H9 (cell line): ENCODE data around the gene SPRR5. TPM values are rescaled to one million over a fixed set of nuclear protein-coding genes. Genes with fewer than 3 reads are reported as not detected.

Source experiments
- DNase-seq: peaks from one replicate; pipeline ENCODE4 v3.0.0-alpha.2; 2017
- H2AFZ ChIP-seq: one replicate; pipeline ENCODE4 v1.6.1; 2013; ENCODE audit warnings: mild to moderate bottlenecking, low read length, control low read depth, moderate library complexity
- H2AK5ac ChIP-seq: 2 replicates; pipeline ENCODE4 v1.6.1; 2013; ENCODE audit warnings: low read length, control low read depth, mixed read lengths; ENCODE audit not compliant: insufficient read length
- H2BK120ac ChIP-seq: one replicate; pipeline ENCODE4 v1.6.1; 2013; ENCODE audit warnings: low read depth, mild to moderate bottlenecking, low read length, control low read depth, inconsistent platforms; ENCODE audit not compliant: poor library complexity, severe bottlenecking
- H2BK12ac ChIP-seq: 2 replicates; pipeline ENCODE4 v1.6.1; 2013; ENCODE audit warnings: low read length, control low read depth, mixed read lengths, low read depth; ENCODE audit not compliant: insufficient read length
- H2BK15ac ChIP-seq: 2 replicates; pipeline ENCODE4 v1.6.1; 2013; ENCODE audit warnings: low read depth, low read length, control low read depth
- H2BK20ac ChIP-seq: one replicate; pipeline ENCODE4 v1.6.1; 2013; ENCODE audit warnings: low read depth, mild to moderate bottlenecking, low read length, control low read depth, inconsistent platforms; ENCODE audit not compliant: poor library complexity, severe bottlenecking
- H2BK5ac ChIP-seq: 2 replicates; pipeline ENCODE4 v1.6.1; 2013; ENCODE audit warnings: low read length, control low read depth, mixed read lengths; ENCODE audit not compliant: insufficient read length
- H3K14ac ChIP-seq: 2 replicates; pipeline ENCODE4 v1.6.1; 2013; ENCODE audit warnings: low read length, control low read depth; ENCODE audit not compliant: insufficient read depth
- H3K18ac ChIP-seq: 2 replicates; pipeline ENCODE4 v1.6.1; 2013; ENCODE audit warnings: low read depth, mild to moderate bottlenecking, mixed read lengths, low read length, control low read depth; ENCODE audit not compliant: insufficient read length
- H3K23ac ChIP-seq: 2 replicates; pipeline ENCODE4 v1.6.1; 2013; ENCODE audit warnings: low read length, control low read depth, mixed read lengths, low read depth; ENCODE audit not compliant: insufficient read length
- H3K23me2 ChIP-seq: 2 replicates; pipeline ENCODE4 v1.6.1; 2013; ENCODE audit warnings: low read depth, mild to moderate bottlenecking, mixed read lengths, low read length, control low read depth; ENCODE audit not compliant: insufficient read length, poor library complexity, severe bottlenecking
- H3K27ac ChIP-seq: 2 replicates; pipeline ENCODE4 v1.5.1; 2013; ENCODE audit warnings: low read length, control low read depth, mixed read lengths, low read depth; ENCODE audit not compliant: insufficient read length
- H3K27me3 ChIP-seq: 2 replicates; pipeline ENCODE4 v1.6.1; 2013; ENCODE audit warnings: low read length, control low read depth, inconsistent platforms; ENCODE audit not compliant: insufficient read depth
- H3K4ac ChIP-seq: 2 replicates; pipeline ENCODE4 v1.6.1; 2013; ENCODE audit warnings: low read depth, mild to moderate bottlenecking, control low read depth, inconsistent platforms, low read length, moderate library complexity
- H3K4me1 ChIP-seq: 2 replicates; pipeline ENCODE4 v1.6.1; 2013; ENCODE audit warnings: low read length, control low read depth, inconsistent platforms; ENCODE audit not compliant: insufficient read depth
- H3K4me2 ChIP-seq: 2 replicates; pipeline ENCODE4 v1.6.1; 2013; ENCODE audit warnings: low read length, control low read depth, mixed read lengths; ENCODE audit not compliant: insufficient read length, insufficient read depth
- H3K56ac ChIP-seq: 2 replicates; pipeline ENCODE4 v1.6.1; 2013; ENCODE audit warnings: low read depth, mild to moderate bottlenecking, mixed read lengths, low read length, control low read depth; ENCODE audit not compliant: insufficient read length
- H3K79me1 ChIP-seq: 2 replicates; pipeline ENCODE4 v1.6.1; 2013; ENCODE audit warnings: low read depth, mild to moderate bottlenecking, moderate library complexity, low read length, control low read depth, inconsistent platforms; ENCODE audit not compliant: insufficient read depth, poor library complexity, severe bottlenecking
- H3K79me2 ChIP-seq: 2 replicates; pipeline ENCODE4 v1.6.1; 2013; ENCODE audit warnings: low read length, control low read depth, inconsistent platforms; ENCODE audit not compliant: insufficient read depth
- H3K9ac ChIP-seq: 2 replicates; pipeline ENCODE4 v1.6.1; 2013; ENCODE audit warnings: low read length, control low read depth, mixed read lengths; ENCODE audit not compliant: insufficient read length; ENCODE audit errors: extremely low read depth
- H3K9me3 ChIP-seq: one replicate; pipeline ENCODE4 v1.6.1; 2013; ENCODE audit warnings: low read depth, low read length, inconsistent platforms; ENCODE audit not compliant: control insufficient read depth
- H3T11ph ChIP-seq: one replicate; pipeline ENCODE4 v1.6.1; 2013; ENCODE audit warnings: mild to moderate bottlenecking, low read length, control low read depth, inconsistent platforms
- H4K20me1 ChIP-seq: one replicate; pipeline ENCODE4 v1.6.1; 2013; ENCODE audit not compliant: control insufficient read depth, insufficient read length, insufficient read depth
- H4K5ac ChIP-seq: 2 replicates; pipeline ENCODE4 v1.6.1; 2013; ENCODE audit warnings: low read depth, mild to moderate bottlenecking, mixed read lengths, low read length, control low read depth; ENCODE audit not compliant: insufficient read length
- H4K8ac ChIP-seq: replicated peaks from 2 replicates; pipeline ENCODE4 v1.6.1; 2013; ENCODE audit warnings: low read length, control low read depth, mixed read lengths, low read depth; ENCODE audit not compliant: insufficient read length
- H4K91ac ChIP-seq: 2 replicates; pipeline ENCODE4 v1.6.1; 2013; ENCODE audit warnings: low read depth, mild to moderate bottlenecking, moderate library complexity, mixed read lengths, low read length, control low read depth; ENCODE audit not compliant: insufficient read length
- H3K27ac Mint-ChIP-seq, 3 experiments: 2 replicates in 2 of 3; 3 replicates in 1 of 3; pipeline ENCODE4 v1.8.0; 2020 to 2021; ENCODE audit warnings: mixed read lengths in 3 of 3, mild to moderate bottlenecking in 1 of 3, moderate library complexity in 1 of 3
- H3K27me3 Mint-ChIP-seq: 2 replicates; pipeline ENCODE4 v1.8.0; 2021; ENCODE audit warnings: low read depth, mild to moderate bottlenecking, moderate library complexity, mixed read lengths
- H3K36me3 Mint-ChIP-seq, 3 experiments: 2 replicates in 2 of 3; 3 replicates in 1 of 3; pipeline ENCODE4 v1.8.0; 2020 to 2021; ENCODE audit warnings: low read depth in 3 of 3, mixed read lengths in 3 of 3; ENCODE audit not compliant: insufficient read depth in 1 of 3
- H3K4me1 Mint-ChIP-seq, 2 experiments: 2 replicates each; pipeline ENCODE4 v1.8.0; 2020; ENCODE audit warnings: mixed read lengths in 2 of 2
- H3K4me3 Mint-ChIP-seq, 2 experiments: 2 replicates in 1 of 2; 3 replicates in 1 of 2; pipeline ENCODE4 v1.8.0; 2020 to 2021; ENCODE audit warnings: mild to moderate bottlenecking in 2 of 2, mixed read lengths in 2 of 2, moderate library complexity in 1 of 2
- H3K9me3 Mint-ChIP-seq, 2 experiments: 2 replicates in 1 of 2; 3 replicates in 1 of 2; pipeline ENCODE4 v1.8.0; 2020; ENCODE audit warnings: mild to moderate bottlenecking in 2 of 2, mixed read lengths in 2 of 2, moderate library complexity in 1 of 2
- CTCF ChIP-seq: fragments of 200-600 bp; sonication (generic); conservative IDR thresholded peaks from 3 replicates; pipeline ENCODE4 v1.8.0; 2021; ENCODE audit warnings: antibody characterized with exemption, mild to moderate bottlenecking
- total RNA-seq: library from RNA; stranded (reverse); gene quantifications from 2 replicates; pipeline ENCODE4 v1.2.1, GENCODE V29; 2021

The SPRR5 gene
- total RNA-seq, 1 experiment from 2014 or later, result not detected

- Histone ChIP-seq H4K5ac (no peak overlapping the region), H2BK12ac (no peak overlapping the region), H3T11ph (no peak overlapping the region), H2BK15ac (no peak overlapping the region), H3K4ac (no peak overlapping the region), H3K18ac (no peak overlapping the region), H3K56ac (no peak overlapping the region), H3K9me3 (no peaks in the 10 kb centered on the region), H3K27me3 (no peaks in the 10 kb centered on the region), H3K4me1 (no peaks in the 10 kb centered on the region), H2AFZ (no peak overlapping the region), H4K20me1 (no peaks in the 10 kb centered on the region), H2AK5ac (no peak overlapping the region), H3K14ac (no peak overlapping the region), H3K4me2 (no peak overlapping the region), H3K9ac (no peak overlapping the region), H4K91ac (no peak overlapping the region), H2BK20ac (no peak overlapping the region), H2BK120ac (no peak overlapping the region), H3K23ac (no peak overlapping the region), H3K79me1 (no peaks in the 10 kb centered on the region), H4K8ac (no peak overlapping the region), H3K79me2 (no peaks in the 10 kb centered on the region), H3K27ac (no peak overlapping the region), H3K23me2 (no peaks in the 10 kb centered on the region), H2BK5ac (no peak overlapping the region)
- TF ChIP-seq CTCF, result no peak
- no peak overlapping the region for H3K27ac Mint-ChIP-seq
- H3K9me3 Mint-ChIP-seq, result peaks cover 46 to 65% of the 10 kb centered on the region in 2 experiments
- H3K4me1 Mint-ChIP-seq, result no peaks in the 10 kb centered on the region; a peak in 1 of 4 replicates
- no peaks in the 10 kb centered on the region for H3K36me3 Mint-ChIP-seq
- DNase-seq, result no peak
- H3K27me3 Mint-ChIP-seq, result no peaks in the 10 kb centered on the region; the same call in 1 of the 2 replicates
- H3K4me3 Mint-ChIP-seq, result no peak overlapping the region
These were observed 27.9 kb upstream of the SPRR5 start for GRCh38 chr1:152919071-152919470.
